ENCODE results near the gene BSCL2. TPM values are rescaled to one million over a fixed set of nuclear protein-coding genes. Genes with fewer than 3 reads are reported as not detected.

BSCL2 gene
- total and polyA plus RNA-seq, 2 donors (not counting 3 experiments of a cell fraction or from before 2014, with no cell fraction given), result 31.1 to 94.8 TPM

DNA sequence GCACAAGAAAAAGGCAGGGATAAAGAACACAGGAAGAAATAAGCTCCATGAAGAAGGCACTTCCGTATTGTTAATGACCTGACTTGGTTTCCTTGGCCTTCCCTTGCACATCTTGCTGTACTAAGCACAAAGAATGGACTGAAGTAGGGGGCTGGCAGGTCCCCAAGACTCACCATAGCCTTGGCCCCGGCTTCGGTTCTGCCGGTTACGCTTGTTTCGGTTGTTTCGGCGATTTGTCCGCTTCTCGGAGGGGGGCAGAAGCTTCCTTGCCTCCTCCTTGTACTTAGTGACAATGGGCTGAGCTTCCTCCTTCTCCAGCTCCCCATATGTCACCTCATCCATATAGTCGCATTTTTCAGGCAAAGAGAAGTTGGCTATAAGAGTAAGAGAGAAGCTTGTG is 9.6 kb upstream of the BSCL2 start:
- H3K27ac ChIP-seq (ENCODE audit: insufficient read depth, low read depth, low read length), result no peak overlapping the region
- intact Hi-C loops (cut with micrococcal nuclease), result no loop called here
- no peak for FAIRE-seq
- DNase-seq (ENCODE audit: low read depth, low spot score), result no peak
- peaks cover 40% of the 10 kb centered on the region for H3K79me2 ChIP-seq (ENCODE audit: control insufficient read depth, insufficient read depth, low read length)
- H3K27me3 ChIP-seq (ENCODE audit: control insufficient read depth in 2 of 2, insufficient read depth in 2 of 2, low read length in 2 of 2), result no peaks in the 10 kb centered on the region
- H3K4me1 ChIP-seq (ENCODE audit: control insufficient read depth, extremely low read depth, insufficient read depth, low read length), result no peaks in the 10 kb centered on the region
- H2AFZ ChIP-seq (ENCODE audit: low read depth, low read length), result no peak overlapping the region
- H3K4me3 ChIP-seq (replicated peaks in 1 of 3; ENCODE audit: insufficient read depth in 1 of 3, low read depth in 1 of 3, low read length in 3 of 3), result no peak overlapping the region
- H3K4me2 ChIP-seq (ENCODE audit: insufficient read depth, low read length), result no peak overlapping the region
- ChIA-PET POLR2A (no interaction called here), CTCF (no interaction called here)
- TF ChIP-seq GATA2 (IDR thresholded peaks at IDR 0.05; ENCODE audit: insufficient read depth, insufficient read length, low read depth, low read length), result no peak
- no peak for TF ChIP-seq JUN (IDR thresholded peaks at IDR 0.05; ENCODE audit: borderline replicate concordance, insufficient read depth, insufficient read length, low read depth)
- TF ChIP-seq, protein P1, sequence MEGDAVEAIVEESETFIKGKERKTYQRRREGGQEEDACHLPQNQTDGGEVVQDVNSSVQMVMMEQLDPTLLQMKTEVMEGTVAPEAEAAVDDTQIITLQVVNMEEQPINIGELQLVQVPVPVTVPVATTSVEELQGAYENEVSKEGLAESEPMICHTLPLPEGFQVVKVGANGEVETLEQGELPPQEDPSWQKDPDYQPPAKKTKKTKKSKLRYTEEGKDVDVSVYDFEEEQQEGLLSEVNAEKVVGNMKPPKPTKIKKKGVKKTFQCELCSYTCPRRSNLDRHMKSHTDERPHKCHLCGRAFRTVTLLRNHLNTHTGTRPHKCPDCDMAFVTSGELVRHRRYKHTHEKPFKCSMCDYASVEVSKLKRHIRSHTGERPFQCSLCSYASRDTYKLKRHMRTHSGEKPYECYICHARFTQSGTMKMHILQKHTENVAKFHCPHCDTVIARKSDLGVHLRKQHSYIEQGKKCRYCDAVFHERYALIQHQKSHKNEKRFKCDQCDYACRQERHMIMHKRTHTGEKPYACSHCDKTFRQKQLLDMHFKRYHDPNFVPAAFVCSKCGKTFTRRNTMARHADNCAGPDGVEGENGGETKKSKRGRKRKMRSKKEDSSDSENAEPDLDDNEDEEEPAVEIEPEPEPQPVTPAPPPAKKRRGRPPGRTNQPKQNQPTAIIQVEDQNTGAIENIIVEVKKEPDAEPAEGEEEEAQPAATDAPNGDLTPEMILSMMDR (IDR thresholded peaks at IDR 0.05; ENCODE audit: extremely low read depth in 1 of 2, insufficient read depth in 1 of 2, low read depth in 1 of 2, low read length in 2 of 2), result no peak
- TF ChIP-seq EZH2 (IDR thresholded peaks at IDR 0.05; ENCODE audit: borderline replicate concordance, low read depth, low read length, severe bottlenecking), result no peak
- no peak for TF ChIP-seq POLR2A (IDR thresholded peaks at IDR 0.05; ENCODE audit: low read depth, low read length)
- no peak for TF ChIP-seq POLR2AphosphoS5 (IDR thresholded peaks at IDR 0.05; ENCODE audit: insufficient read depth, low read depth, low read length)
- no peak for TF ChIP-seq FOS (IDR thresholded peaks at IDR 0.05; ENCODE audit: borderline replicate concordance, insufficient read depth, low read length)
- no peak for TF ChIP-seq MYC (IDR thresholded peaks at IDR 0.05; ENCODE audit: low read depth, low read length)
- TF ChIP-seq, protein P2, sequence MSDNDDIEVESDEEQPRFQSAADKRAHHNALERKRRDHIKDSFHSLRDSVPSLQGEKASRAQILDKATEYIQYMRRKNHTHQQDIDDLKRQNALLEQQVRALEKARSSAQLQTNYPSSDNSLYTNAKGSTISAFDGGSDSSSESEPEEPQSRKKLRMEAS (IDR thresholded peaks at IDR 0.05; ENCODE audit: insufficient read depth, insufficient read length), result no peak
- no peaks in the 10 kb centered on the region for H4K20me1 ChIP-seq (replicated peaks; ENCODE audit: control insufficient read depth, extremely low read depth, insufficient read depth, low read length)
- no TSS peak for BruUV-seq (replicated peaks)
- no peak overlapping the region for H3K9ac ChIP-seq (replicated peaks; ENCODE audit: extremely low read depth, insufficient read depth, low read length)
- H3K9me3 ChIP-seq (replicated peaks; ENCODE audit: control insufficient read depth, insufficient read depth, low read length), result no peaks in the 10 kb centered on the region
- no peaks in the 10 kb centered on the region for H3K9me1 ChIP-seq (replicated peaks; ENCODE audit: control insufficient read depth, extremely low read depth, insufficient read depth, low read length)
- peaks cover 47 to 50% of the 10 kb centered on the region in 2 experiments for H3K36me3 ChIP-seq (ENCODE audit: control insufficient read depth in 2 of 2, extremely low read depth in 1 of 2, insufficient read depth in 2 of 2, low read length in 2 of 2)
- dilution Hi-C loops (cut with MboI; ENCODE audit: extremely low pct_ligation_motif_present, low sequenced_read_pairs), result no loop called here

Measured in endothelial cell of umbilical vein (primary cell).